RWPE1 (cell line): ENCODE measurements around the gene CD3D.

Experiments
- CTCF ChIA-PET: fragments of 350-600 bp; sonication (Branson Sonifier 250); formaldehyde crosslinking; extraction: SDS; loops from one replicate; lab custom pipeline; 2021; lab: Yijun Ruan, JAX
- POLR2A ChIA-PET: fragments of 400-600 bp; formaldehyde crosslinking; extraction: SDS; loops from one replicate; lab custom pipeline; 2020; ENCODE audit warnings: antibody characterized with exemption; ENCODE audit not compliant: low non-redundant PET; lab: Yijun Ruan, JAX
- DNase-seq: peaks from one replicate; pipeline ENCODE4 v3.0.0; 2012; ENCODE audit warnings: low spot score
- H3K27ac ChIP-seq: fragments of 450-650 bp; 2 replicates; pipeline ENCODE4 v1.5.1; 2017
- CTCF ChIP-seq: fragments of 450-650 bp; conservative IDR thresholded peaks from 2 replicates; pipeline ENCODE4 v1.5.1; 2017; ENCODE audit warnings: low read depth, mild to moderate bottlenecking

The CD3D gene

GRCh38 chr11:118342503-118343161, at the start of gene CD3D:
TSS of gene CD3D (minus strand) at chr11:118342705. CDS start at chr11:118342607, 98 bp downstream.
- no peak within 1 kb of the TSS for H3K27ac ChIP-seq
- DNase-seq, result no peak
- CTCF ChIA-PET, result no interaction called here
- POLR2A ChIA-PET, result no interaction called here
- no peak for TF ChIP-seq CTCF

GRCh38 chr11:118383657-118384056, 41.2 kb upstream of the CD3D start:
- DNase-seq, result no peak
- ChIA-PET CTCF (interaction anchor here (0.6 kb wide), 1 partner anchor 11 kb away, joined by 5 read pairs; no protein-coding TSS in a partner anchor), POLR2A (no interaction called here)
- TF ChIP-seq CTCF, result no peak
- no peak overlapping the region for H3K27ac ChIP-seq

- no peak for TF ChIP-seq CTCF
- ChIA-PET POLR2A (no interaction called here), CTCF (no interaction called here)
- no peak for DNase-seq
- H3K27ac ChIP-seq, result no peak overlapping the region
Observed at GRCh38 chr11:118382954-118383353, 40.4 kb upstream of the CD3D start.

GRCh38 chr11:118380571-118380970, 38.1 kb upstream of the CD3D start:
- TF ChIP-seq CTCF, result no peak
- H3K27ac ChIP-seq, result no peak overlapping the region
- POLR2A ChIA-PET, result interaction anchor here (0.5 kb wide), 1 partner anchor 97 kb away, joined by 7 read pairs; no protein-coding TSS in a partner anchor
- DNase-seq, result peak; percentile 72
- CTCF ChIA-PET, result interaction anchor here (0.9 kb wide), 1 partner anchor 108 kb away, joined by 7 read pairs; no protein-coding TSS in a partner anchor

- CTCF ChIA-PET, result no interaction called here
Observed at GRCh38 chr11:118379497-118379896, 37.0 kb upstream of the CD3D start.

GRCh38 chr11:118375978-118376377, 33.5 kb upstream of the CD3D start:
- no peak overlapping the region for H3K27ac ChIP-seq
- ChIA-PET POLR2A (no interaction called here), CTCF (interaction anchor here (0.7 kb wide), 1 partner anchor 178 kb away, joined by 3 read pairs; no protein-coding TSS in a partner anchor)
- no peak for DNase-seq
- no peak for TF ChIP-seq CTCF

More at GRCh38 chr11:118379497-118379896, 37.0 kb upstream of the CD3D start:
- DNase-seq, result no peak
- POLR2A ChIA-PET, result no interaction called here
- TF ChIP-seq CTCF, result no peak
- no peak overlapping the region for H3K27ac ChIP-seq
